Smooth muscle cell (in vitro differentiated cells): ENCODE measurements around the gene TMEM81. TPM values are rescaled to one million over a fixed set of nuclear protein-coding genes. Genes with fewer than 3 reads are reported as not detected.

Experiments used
- DNase-seq: peaks from one replicate; lab custom pipeline; 2025; ENCODE audit not compliant: unreplicated experiment; lab: John Stamatoyannopoulos, UW
- H2AFZ ChIP-seq: fragments of 200-600 bp; sonication (generic); 2 replicates; pipeline ENCODE4 v1.6.0; 2016; ENCODE audit warnings: antibody characterized with exemption, low read depth, mild to moderate bottlenecking
- H3F3A ChIP-seq: fragments of 200-600 bp; sonication (generic); 2 replicates; pipeline ENCODE4 v1.6.0; 2017; ENCODE audit warnings: antibody characterized with exemption, low read depth
- H3K27ac ChIP-seq: fragments of 200-600 bp; sonication (generic); 2 replicates; pipeline ENCODE4 v1.5.1; 2016; ENCODE audit warnings: low read depth, mild to moderate bottlenecking
- H3K27me3 ChIP-seq: fragments of 200-600 bp; sonication (generic); 2 replicates; pipeline ENCODE4 v1.6.1; 2016; ENCODE audit warnings: low read depth, mild to moderate bottlenecking
- H3K36me3 ChIP-seq: fragments of 200-600 bp; sonication (generic); 2 replicates; pipeline ENCODE4 v1.5.1; 2016; ENCODE audit warnings: low read depth
- H3K4me1 ChIP-seq: fragments of 200-600 bp; sonication (generic); 2 replicates; pipeline ENCODE4 v1.5.1; 2016; ENCODE audit warnings: low read depth
- H3K4me2 ChIP-seq: fragments of 200-600 bp; sonication (generic); 2 replicates; pipeline ENCODE4 v1.6.0; 2016; ENCODE audit warnings: mild to moderate bottlenecking
- H3K4me3 ChIP-seq: fragments of 200-600 bp; sonication (generic); 2 replicates; pipeline ENCODE4 v1.5.1; 2016; ENCODE audit warnings: mild to moderate bottlenecking
- H3K79me2 ChIP-seq: fragments of 200-600 bp; sonication (generic); 2 replicates; pipeline ENCODE4 v1.6.0; 2016; ENCODE audit warnings: low read depth, mild to moderate bottlenecking
- H3K9ac ChIP-seq: fragments of 200-600 bp; sonication (generic); 2 replicates; pipeline ENCODE4 v1.6.0; 2016; ENCODE audit warnings: low read depth
- H3K9me3 ChIP-seq: fragments of 200-600 bp; sonication (generic); replicated peaks from 2 replicates; pipeline ENCODE4 v1.5.1; 2016; ENCODE audit warnings: low read depth
- H4K20me1 ChIP-seq: fragments of 200-600 bp; sonication (generic); 2 replicates; pipeline ENCODE4 v1.6.0; 2016; ENCODE audit warnings: low read depth
- WGBS: methylation state at CpG from one replicate; pipeline ENCODE4 v1.1.7; 2016; ENCODE audit warnings: low lambda C conversion rate; 5-methylcytosine and 5-hydroxymethylcytosine counted together
- polyA plus RNA-seq: library from polyadenylated mRNA; unstranded; fragments of >200 nt; fragmentation: Nextera tagmentation; extraction: Ambion mirVana; gene quantifications from 2 replicates; pipeline ENCODE4 v1.2.1, GENCODE V29; 2016
- total RNA-seq: library from RNA; depleted of rRNA; stranded (reverse); fragments of >200 nt; gene quantifications from 2 replicates; pipeline ENCODE4 v1.2.3, GENCODE V29; 2014
- TF ChIP-seq, protein P1 (sequence below): fragments of 200-600 bp; sonication (generic); IDR thresholded peaks from 2 replicates; pipeline ENCODE4 v1.5.1; 2017; ENCODE audit warnings: borderline replicate concordance, mild to moderate bottlenecking, antibody characterized with exemption; ENCODE audit not compliant: insufficient read depth, poor library complexity, severe bottlenecking

The TMEM81 gene
- total and polyA plus RNA-seq, 2 experiments from 2014 or later = 1.8 to 1.9 TPM

DNA sequence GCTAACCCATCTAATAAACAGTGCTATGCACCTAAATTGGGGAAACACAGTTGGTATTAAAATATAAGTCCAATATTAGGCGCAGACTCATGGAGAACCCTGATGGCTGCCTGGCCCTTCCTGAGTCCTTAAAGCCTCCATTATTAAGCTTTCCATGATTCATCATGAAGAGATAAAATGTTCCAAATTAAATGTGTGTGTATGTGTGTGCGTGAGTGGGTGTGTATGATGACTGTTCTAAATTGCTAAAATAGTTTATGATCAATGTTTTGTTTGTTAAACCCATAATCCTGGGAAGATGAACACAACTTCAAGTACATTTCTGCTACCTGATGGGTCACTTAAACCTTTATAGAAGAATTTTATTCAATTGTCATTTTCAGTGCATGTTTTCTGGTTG, 43.8 kb upstream of the TMEM81 start:
- H3K9ac ChIP-seq = no peak overlapping the region
- H3K4me2 ChIP-seq = no peak overlapping the region
- TF ChIP-seq, protein P1, sequence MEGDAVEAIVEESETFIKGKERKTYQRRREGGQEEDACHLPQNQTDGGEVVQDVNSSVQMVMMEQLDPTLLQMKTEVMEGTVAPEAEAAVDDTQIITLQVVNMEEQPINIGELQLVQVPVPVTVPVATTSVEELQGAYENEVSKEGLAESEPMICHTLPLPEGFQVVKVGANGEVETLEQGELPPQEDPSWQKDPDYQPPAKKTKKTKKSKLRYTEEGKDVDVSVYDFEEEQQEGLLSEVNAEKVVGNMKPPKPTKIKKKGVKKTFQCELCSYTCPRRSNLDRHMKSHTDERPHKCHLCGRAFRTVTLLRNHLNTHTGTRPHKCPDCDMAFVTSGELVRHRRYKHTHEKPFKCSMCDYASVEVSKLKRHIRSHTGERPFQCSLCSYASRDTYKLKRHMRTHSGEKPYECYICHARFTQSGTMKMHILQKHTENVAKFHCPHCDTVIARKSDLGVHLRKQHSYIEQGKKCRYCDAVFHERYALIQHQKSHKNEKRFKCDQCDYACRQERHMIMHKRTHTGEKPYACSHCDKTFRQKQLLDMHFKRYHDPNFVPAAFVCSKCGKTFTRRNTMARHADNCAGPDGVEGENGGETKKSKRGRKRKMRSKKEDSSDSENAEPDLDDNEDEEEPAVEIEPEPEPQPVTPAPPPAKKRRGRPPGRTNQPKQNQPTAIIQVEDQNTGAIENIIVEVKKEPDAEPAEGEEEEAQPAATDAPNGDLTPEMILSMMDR = no peak
- no peaks in the 10 kb centered on the region for H3K4me1 ChIP-seq
- no peaks in the 10 kb centered on the region for H3K79me2 ChIP-seq
- H3K27ac ChIP-seq = no peak overlapping the region
- H3K36me3 ChIP-seq = no peaks in the 10 kb centered on the region
- 82% methylated on average over 2 of the region's 2 CpGs for WGBS
- H3F3A ChIP-seq = no peaks in the 10 kb centered on the region
- no peaks in the 10 kb centered on the region for H3K9me3 ChIP-seq
- no peak overlapping the region for H3K4me3 ChIP-seq
- H3K27me3 ChIP-seq = no peaks in the 10 kb centered on the region
- H2AFZ ChIP-seq = no peak overlapping the region
- H4K20me1 ChIP-seq = no peaks in the 10 kb centered on the region
- no peak for DNase-seq

DNA sequence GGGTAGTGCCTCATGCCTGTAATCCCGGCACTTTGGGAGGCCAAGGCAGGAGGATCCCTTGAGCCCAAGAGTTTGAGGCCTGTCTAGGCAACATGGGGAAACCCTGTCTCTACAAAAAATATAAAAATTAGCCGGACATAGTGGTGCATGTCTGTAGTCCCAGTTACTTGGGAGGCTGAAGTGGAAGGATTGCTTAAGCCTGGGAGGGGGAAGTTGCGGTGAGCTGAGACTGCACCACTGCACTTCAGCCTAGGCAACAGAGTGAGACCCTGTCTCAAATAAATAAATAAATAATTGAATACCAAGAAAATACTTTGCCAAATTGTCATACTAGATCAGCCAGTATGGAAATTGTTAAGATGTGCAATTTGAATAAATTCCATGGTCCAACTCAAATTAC, 43.4 kb upstream of the TMEM81 start:
- DNase-seq = no peak
- Histone ChIP-seq H3K27me3 (no peaks in the 10 kb centered on the region), H2AFZ (no peak overlapping the region), H3K4me3 (no peak overlapping the region), H3K9ac (no peak overlapping the region), H3K79me2 (no peaks in the 10 kb centered on the region), H3K4me2 (no peak overlapping the region), H4K20me1 (no peaks in the 10 kb centered on the region), H3K9me3 (no peaks in the 10 kb centered on the region), H3K4me1 (no peaks in the 10 kb centered on the region), H3F3A (no peaks in the 10 kb centered on the region), H3K27ac (no peak overlapping the region), H3K36me3 (no peaks in the 10 kb centered on the region)
- WGBS = 87% methylated on average over 3 of the region's 3 CpGs
- TF ChIP-seq, protein P1 = no peak

GRCh38 chr1:205124726-205125125, 40.5 kb upstream of the TMEM81 start:
- no peak overlapping the region for H3K4me3 ChIP-seq
- TF ChIP-seq, protein P1 = no peak
- no peak overlapping the region for H3K27ac ChIP-seq
- H3K9ac ChIP-seq = no peak overlapping the region
- no peak for DNase-seq
- no peaks in the 10 kb centered on the region for H3K36me3 ChIP-seq
- H3K27me3 ChIP-seq = no peaks in the 10 kb centered on the region
- H3K79me2 ChIP-seq = peaks cover 20% of the 10 kb centered on the region
- no peak overlapping the region for H2AFZ ChIP-seq
- H3K9me3 ChIP-seq = no peaks in the 10 kb centered on the region
- peaks cover 9% of the 10 kb centered on the region for H3K4me1 ChIP-seq
- no peaks in the 10 kb centered on the region for H3F3A ChIP-seq
- 84% methylated on average over 7 of the region's 7 CpGs for WGBS
- no peak overlapping the region for H3K4me2 ChIP-seq
- peaks cover 8% of the 10 kb centered on the region for H4K20me1 ChIP-seq

DNA sequence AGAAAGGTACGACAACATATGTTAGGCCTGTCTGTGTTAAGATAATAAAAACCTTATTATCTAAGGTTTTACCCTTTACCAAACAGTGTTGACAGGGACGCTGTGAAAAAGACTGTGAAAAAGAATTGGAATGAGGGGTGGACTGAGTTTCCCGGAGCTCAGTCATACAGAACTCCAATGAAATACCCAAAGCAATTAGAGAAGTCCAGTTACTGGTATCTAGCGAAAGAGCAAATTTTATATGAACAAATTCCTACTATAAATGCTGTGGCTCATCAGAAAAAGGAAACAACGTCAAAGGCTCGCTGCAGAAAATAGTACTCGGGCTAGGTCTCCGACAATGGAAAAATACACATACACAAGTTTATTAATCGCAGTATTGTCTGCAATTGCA, 38.2 kb upstream of the TMEM81 start:
- H3K79me2 ChIP-seq = peaks cover 42% of the 10 kb centered on the region
- peak overlapping the region; percentile 84 for H2AFZ ChIP-seq
- H3K4me2 ChIP-seq = peak overlapping the region; percentile 93
- H3F3A ChIP-seq = no peaks in the 10 kb centered on the region
- H3K36me3 ChIP-seq = no peaks in the 10 kb centered on the region
- peaks cover 8% of the 10 kb centered on the region for H4K20me1 ChIP-seq
- peak overlapping the region; percentile 91 for H3K27ac ChIP-seq
- TF ChIP-seq, protein P1 = no peak
- DNase-seq = no peak
- peak overlapping the region; percentile 97 for H3K9ac ChIP-seq
- H3K4me3 ChIP-seq = peak overlapping the region; percentile 91
- no peaks in the 10 kb centered on the region for H3K27me3 ChIP-seq
- no peaks in the 10 kb centered on the region for H3K9me3 ChIP-seq
- H3K4me1 ChIP-seq = peaks cover 9% of the 10 kb centered on the region
- 47% methylated on average over 9 of the region's 9 CpGs for WGBS
